Activated CD4-positive, alpha-beta memory T cell treated with anti-CD3 and anti-CD28 coated beads for 36 hours (primary cell): ENCODE data around the gene EPYC. TPM values are rescaled to one million over a fixed set of nuclear protein-coding genes. Genes with fewer than 3 reads are reported as not detected.

Experiments used
- CTCF ChIA-PET: fragments of 350-600 bp; sonication (Branson Sonifier 250); formaldehyde crosslinking; loops from one replicate; lab custom pipeline; 2021; ENCODE audit warnings: antibody characterized with exemption, inconsistent platforms; lab: Charles Lee
- POLR2A ChIA-PET: fragments of 350-600 bp; sonication (Branson Sonifier 250); formaldehyde crosslinking; loops from one replicate; lab custom pipeline; 2021; ENCODE audit warnings: antibody characterized with exemption; lab: Charles Lee
- DNase-seq: peaks from one replicate; pipeline ENCODE4 v3.0.0-alpha.2; 2020
- H3K27ac Mint-ChIP-seq: one replicate; pipeline ENCODE4 v1.8.0; 2021; ENCODE audit warnings: mixed read lengths
- H3K27me3 Mint-ChIP-seq: one replicate; pipeline ENCODE4 v1.8.0; 2021; ENCODE audit warnings: mixed read lengths
- H3K36me3 Mint-ChIP-seq: one replicate; pipeline ENCODE4 v1.8.0; 2021; ENCODE audit warnings: mixed read lengths
- H3K4me1 Mint-ChIP-seq: one replicate; pipeline ENCODE4 v1.8.0; 2021; ENCODE audit warnings: low read depth, mixed read lengths
- H3K4me3 Mint-ChIP-seq: one replicate; pipeline ENCODE4 v1.8.0; 2021; ENCODE audit warnings: mild to moderate bottlenecking, mixed read lengths
- H3K9me3 Mint-ChIP-seq: one replicate; pipeline ENCODE4 v1.8.0; 2021; ENCODE audit warnings: mixed read lengths
- intact Hi-C: fragments of 100-400 bp; cut with micrococcal nuclease; formaldehyde crosslinking; loops from one replicate; pipeline ENCODE4 v1.15.1; 2023
- total RNA-seq, 2 experiments: library from RNA; stranded (reverse); gene quantifications; one replicate each; pipeline ENCODE4 v1.2.3, GENCODE V29; 2021

The EPYC gene
- total RNA-seq, 2 experiments from 2014 or later = not detected

GRCh38 chr12:90921536-90921935 lies 83.2 kb downstream of the EPYC start:
- Mint-ChIP-seq H3K9me3 (no peaks in the 10 kb centered on the region), H3K4me3 (no peak overlapping the region), H3K27me3 (peaks cover 4% of the 10 kb centered on the region), H3K36me3 (no peaks in the 10 kb centered on the region), H3K4me1 (no peaks in the 10 kb centered on the region), H3K27ac (no peak overlapping the region)
- ChIA-PET CTCF (interaction anchor here (0.6 kb wide), 1 partner anchor 148 kb away, joined by 3 read pairs; no protein-coding TSS in a partner anchor), POLR2A (no interaction called here)
- intact Hi-C loops = no loop called here
- DNase-seq = no peak

- CTCF ChIA-PET = no interaction called here
- H3K4me1 Mint-ChIP-seq = no peaks in the 10 kb centered on the region
- H3K9me3 Mint-ChIP-seq = no peaks in the 10 kb centered on the region
- intact Hi-C loops = no loop called here
- H3K27ac Mint-ChIP-seq = no peak overlapping the region
- H3K4me3 Mint-ChIP-seq = no peak overlapping the region
- no peak for DNase-seq
- H3K36me3 Mint-ChIP-seq = no peaks in the 10 kb centered on the region
- POLR2A ChIA-PET = no interaction called here
- H3K27me3 Mint-ChIP-seq = peaks cover 3% of the 10 kb centered on the region
These were observed 84.5 kb downstream of the EPYC start for GRCh38 chr12:90920222-90920621.

GRCh38 chr12:90917431-90917830 lies 87.3 kb downstream of the EPYC start:
- CTCF ChIA-PET = no interaction called here
- Mint-ChIP-seq H3K9me3 (peaks cover 3% of the 10 kb centered on the region), H3K4me3 (no peak overlapping the region), H3K36me3 (no peaks in the 10 kb centered on the region), H3K27ac (no peak overlapping the region), H3K4me1 (no peaks in the 10 kb centered on the region), H3K27me3 (peaks cover 3% of the 10 kb centered on the region)
- no peak for DNase-seq
- intact Hi-C loops = no loop called here
- POLR2A ChIA-PET = no interaction called here

- Mint-ChIP-seq H3K4me1 (no peaks in the 10 kb centered on the region), H3K9me3 (peaks cover 3% of the 10 kb centered on the region), H3K27me3 (peaks cover 3% of the 10 kb centered on the region), H3K4me3 (no peak overlapping the region), H3K27ac (no peak overlapping the region), H3K36me3 (no peaks in the 10 kb centered on the region)
- CTCF ChIA-PET = no interaction called here
- intact Hi-C loops = no loop called here
- POLR2A ChIA-PET = no interaction called here
- no peak for DNase-seq
These were observed 88.3 kb downstream of the EPYC start for GRCh38 chr12:90916516-90916915.

- peaks cover 3% of the 10 kb centered on the region for H3K27me3 Mint-ChIP-seq
These were observed 89.4 kb downstream of the EPYC start for GRCh38 chr12:90915353-90915752.

More at GRCh38 chr12:90915353-90915752, 89.4 kb downstream of the EPYC start:
- Mint-ChIP-seq H3K4me1 (no peaks in the 10 kb centered on the region), H3K27ac (no peak overlapping the region), H3K36me3 (no peaks in the 10 kb centered on the region), H3K4me3 (no peak overlapping the region), H3K9me3 (peaks cover 3% of the 10 kb centered on the region)
- ChIA-PET CTCF (no interaction called here), POLR2A (no interaction called here)
- intact Hi-C loops = no loop called here
- no peak for DNase-seq

Other genes starting within 250 kb of the EPYC start
- gene CCER1, start 49.8 kb downstream of the EPYC start, total RNA-seq = not detected
- gene KERA, start 53.1 kb upstream of the EPYC start, total RNA-seq = not detected
- not detected for gene LUM, start 106.5 kb upstream of the EPYC start, total RNA-seq
- gene DCN, start 177.8 kb upstream of the EPYC start, total RNA-seq = not detected